ENCODE results near the gene GREB1L. TPM values are rescaled to one million over a fixed set of nuclear protein-coding genes. Genes with fewer than 3 reads are reported as not detected.
"Not testable (repeated sequence)": the region's sequence is repeated elsewhere in the genome, so short reads cannot be mapped to it uniquely, and the experiment has no call there.

Gene GREB1L
- total RNA-seq, 2 experiments from 2014 or later, result not detected

GRCh38 chr18:21309248-21309647 is 67.2 kb downstream of the GREB1L start:
- CTCF ChIA-PET (ENCODE audit: unreplicated experiment), result no interaction called here
- Histone ChIP-seq H2AFZ (ENCODE audit: low read length) (no peak overlapping the region), H3K4me1 (ENCODE audit: insufficient read depth, low read length, poor library complexity, severe bottlenecking) (no peaks in the 10 kb centered on the region), H3K4me2 (ENCODE audit: low read length) (no peak overlapping the region), H3K9me3 (ENCODE audit: low read length) (no peaks in the 10 kb centered on the region), H3K79me2 (ENCODE audit: insufficient read depth, low read depth, low read length) (no peaks in the 10 kb centered on the region), H3K27ac (ENCODE audit: low read depth, low read length, poor library complexity, severe bottlenecking) (no peak overlapping the region), H3K36me3 (ENCODE audit: insufficient read depth, low read length) (no peaks in the 10 kb centered on the region), H3K9me2 (ENCODE audit: insufficient read depth, low read length) (no peaks in the 10 kb centered on the region), H4K20me1 (ENCODE audit: insufficient read depth, low read length) (no peaks in the 10 kb centered on the region), H3K4me3 (ENCODE audit: low read depth, low read length, poor library complexity, severe bottlenecking) (no peak overlapping the region)
- no TSS peak for BruUV-seq (replicated peaks)
- intact Hi-C loops (cut with micrococcal nuclease; ENCODE audit: unreplicated experiment), result no loop called here
- TF ChIP-seq EZH2phosphoT487 (IDR thresholded peaks at IDR 0.05; ENCODE audit: borderline replicate concordance, low read depth, low read length) (no peak), CTCF (conservative IDR thresholded peaks at IDR 0.05; ENCODE audit: low read length) (no peak)
- no peak for DNase-seq (ENCODE audit: low spot score)
- POLR2A ChIA-PET, result no interaction called here

GRCh38 chr18:21311980-21312379 is 69.9 kb downstream of the GREB1L start:
- H3K4me3 ChIP-seq (ENCODE audit: low read depth, low read length, poor library complexity, severe bottlenecking); H3K36me3 ChIP-seq (ENCODE audit: insufficient read depth, low read length); intact Hi-C loops (cut with micrococcal nuclease; ENCODE audit: unreplicated experiment); DNase-seq (ENCODE audit: low spot score); POLR2A ChIA-PET; H3K9me3 ChIP-seq (ENCODE audit: low read length); H3K27ac ChIP-seq (ENCODE audit: low read depth, low read length, poor library complexity, severe bottlenecking); H3K4me2 ChIP-seq (ENCODE audit: low read length); H3K79me2 ChIP-seq (ENCODE audit: insufficient read depth, low read depth, low read length); H4K20me1 ChIP-seq (ENCODE audit: insufficient read depth, low read length); BruUV-seq (replicated peaks); CTCF ChIA-PET (ENCODE audit: unreplicated experiment); H3K9me2 ChIP-seq (ENCODE audit: insufficient read depth, low read length); H2AFZ ChIP-seq (ENCODE audit: low read length); H3K4me1 ChIP-seq (ENCODE audit: insufficient read depth, low read length, poor library complexity, severe bottlenecking): not testable (repeated sequence)

GRCh38 chr18:21313576-21313975 is 71.5 kb downstream of the GREB1L start:
- H3K36me3 ChIP-seq (ENCODE audit: insufficient read depth, low read length), result no peaks in the 10 kb centered on the region
- H3K4me3 ChIP-seq (ENCODE audit: low read depth, low read length, poor library complexity, severe bottlenecking), result no peak overlapping the region
- H3K4me2 ChIP-seq (ENCODE audit: low read length), result no peak overlapping the region
- no peaks in the 10 kb centered on the region for H3K4me1 ChIP-seq (ENCODE audit: insufficient read depth, low read length, poor library complexity, severe bottlenecking)
- ChIA-PET POLR2A (no interaction called here), CTCF (ENCODE audit: unreplicated experiment) (no interaction called here)
- H3K27ac ChIP-seq (ENCODE audit: low read depth, low read length, poor library complexity, severe bottlenecking), result no peak overlapping the region
- H2AFZ ChIP-seq (ENCODE audit: low read length), result no peak overlapping the region
- no peaks in the 10 kb centered on the region for H3K79me2 ChIP-seq (ENCODE audit: insufficient read depth, low read depth, low read length)
- H3K9me2 ChIP-seq (ENCODE audit: insufficient read depth, low read length), result no peaks in the 10 kb centered on the region
- H3K9me3 ChIP-seq (ENCODE audit: low read length), result no peaks in the 10 kb centered on the region
- TF ChIP-seq EZH2phosphoT487 (IDR thresholded peaks at IDR 0.05; ENCODE audit: borderline replicate concordance, low read depth, low read length), result no peak
- no peak for TF ChIP-seq CTCF (conservative IDR thresholded peaks at IDR 0.05; ENCODE audit: low read length)
- no TSS peak for BruUV-seq (replicated peaks)
- DNase-seq (ENCODE audit: low spot score), result no peak
- H4K20me1 ChIP-seq (ENCODE audit: insufficient read depth, low read length), result no peaks in the 10 kb centered on the region
- intact Hi-C loops (cut with micrococcal nuclease; ENCODE audit: unreplicated experiment), result no loop called here
